ENCODE results near the gene ELMOD3. TPM values are rescaled to one million over a fixed set of nuclear protein-coding genes. Genes with fewer than 3 reads are reported as not detected.
A peak's percentile ranks its signal among the peaks of the same experiment; 100 is the strongest.

ELMOD3 gene
- total and polyA plus RNA-seq, 9 of the 15 experiments (the other 6 are each of a cell fraction or from before 2014, with no cell fraction given), result 2.7 to 18.7 (median 11.6) TPM

DNA sequence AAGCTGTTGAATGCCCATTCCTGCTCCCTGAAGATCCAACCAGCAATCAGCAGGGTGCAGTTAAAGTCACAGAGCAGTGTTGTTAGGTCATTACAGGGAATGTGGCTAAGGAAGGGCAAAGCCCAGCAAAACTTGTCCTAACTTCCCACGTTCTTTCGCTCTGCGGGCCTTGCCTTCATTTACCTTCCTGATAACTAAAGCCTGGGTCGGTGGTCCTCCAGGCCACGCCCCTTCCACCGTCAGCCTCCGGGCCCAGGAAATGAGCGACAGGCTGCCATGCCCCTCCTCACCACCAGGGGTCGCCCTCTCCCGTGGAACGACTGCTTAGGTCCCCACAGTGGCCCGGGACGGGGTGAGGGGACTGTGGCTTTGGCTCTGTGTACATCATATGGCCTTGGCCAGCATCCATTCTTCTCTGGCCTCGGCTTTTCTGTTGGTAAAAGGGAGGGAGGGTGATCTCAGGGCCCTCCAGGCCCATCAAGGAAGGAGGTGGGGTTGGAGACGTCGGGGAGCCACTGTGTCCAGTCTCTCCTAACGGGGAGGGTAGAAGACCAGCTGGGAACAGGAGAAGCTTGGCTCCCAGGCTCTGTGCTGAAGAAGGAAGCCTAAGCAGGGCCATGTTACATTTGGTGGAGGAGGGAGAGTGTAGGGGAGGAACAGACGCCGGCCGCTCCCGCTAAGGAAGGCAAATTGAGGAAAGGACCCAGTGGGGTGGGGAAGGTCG lies 66.1 kb downstream of the ELMOD3 start (continued):
- TF ChIP-seq, protein P1, sequence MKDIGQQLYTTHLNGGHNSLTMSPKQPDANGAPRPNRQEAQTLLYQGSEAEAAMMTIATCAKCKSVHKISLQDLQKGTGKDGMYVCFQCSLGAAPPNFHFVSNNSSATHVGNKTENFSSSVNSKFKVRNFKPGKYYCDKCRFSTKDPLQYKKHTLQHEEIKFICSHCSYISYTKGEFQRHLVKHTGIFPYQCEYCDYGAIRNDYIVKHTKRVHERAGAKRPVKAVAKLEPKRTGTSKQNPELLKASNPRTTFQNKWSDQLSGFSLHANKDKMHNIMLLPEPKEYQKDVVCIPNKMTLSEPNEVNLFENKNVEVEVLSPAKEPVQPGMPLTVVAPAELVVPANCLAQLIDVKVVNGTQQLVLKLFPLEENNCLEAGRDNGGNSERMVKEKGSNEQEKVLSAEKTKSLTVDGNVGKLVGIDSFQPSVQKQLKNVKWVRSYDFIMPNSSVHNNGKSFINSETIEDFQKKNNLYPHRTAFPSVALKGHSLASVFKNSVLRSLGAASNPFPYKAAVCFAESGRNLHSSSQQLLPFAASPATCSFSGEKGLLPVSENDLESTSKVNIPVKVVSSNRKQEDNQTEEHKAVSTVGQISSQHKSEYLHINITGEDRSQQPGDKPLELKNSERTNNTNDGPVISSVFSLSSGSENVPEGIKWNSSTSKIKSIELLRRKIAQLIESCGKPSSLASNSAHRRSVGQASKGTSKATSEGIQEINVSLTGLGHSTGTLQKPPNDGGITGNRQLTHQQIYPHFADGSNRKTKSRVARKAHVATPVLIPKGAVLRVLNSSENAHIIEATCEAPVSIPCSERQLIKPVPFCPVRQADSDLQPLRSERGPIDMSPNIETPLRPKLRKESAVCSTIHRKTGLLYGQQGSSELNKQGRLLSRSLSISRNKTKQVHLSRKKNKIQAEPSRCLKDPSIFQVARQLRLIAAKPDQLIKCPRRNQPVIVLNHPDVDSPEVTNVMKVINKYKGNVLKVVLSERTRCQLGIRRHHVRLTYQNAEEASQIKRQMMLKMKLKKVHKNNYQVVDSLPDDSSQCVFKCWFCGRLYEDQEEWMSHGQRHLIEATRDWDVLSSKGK (CRISPR knock-in tag; IDR thresholded peaks at IDR 0.05), result no peak
- TF ChIP-seq JUND (IDR thresholded peaks at IDR 0.05; ENCODE audit: borderline replicate concordance, low read depth, low read length) (peak; percentile 63), JUND (tag; IDR thresholded peaks at IDR 0.05; ENCODE audit: borderline replicate concordance, low read depth, low read length) (peak; percentile 64; the same call in 1 of the 3 replicates), DACH1 (IDR thresholded peaks at IDR 0.05; ENCODE audit: partially characterized antibody) (peak; percentile 34), NR1H2 (CRISPR knock-in tag; IDR thresholded peaks at IDR 0.05) (no peak), HDGF (IDR thresholded peaks at IDR 0.05) (no peak), ZNF121 (CRISPR knock-in tag; conservative IDR thresholded peaks at IDR 0.05) (no peak), CBFA2T2 (conservative IDR thresholded peaks at IDR 0.05) (no peak), MTF1 (CRISPR knock-in tag; IDR thresholded peaks at IDR 0.05; ENCODE audit: borderline replicate concordance) (peak; percentile 57; the same call in 1 of the 2 replicates), HNRNPUL1 (IDR thresholded peaks at IDR 0.05; ENCODE audit: low read length) (no peak), TCF7 (IDR thresholded peaks at IDR 0.05; ENCODE audit: borderline replicate concordance) (no peak), ZNF311 (CRISPR knock-in tag; IDR thresholded peaks at IDR 0.05) (peak; percentile 82; the same call in 1 of the 2 replicates), NCOA6 (IDR thresholded peaks at IDR 0.05) (no peak), HDAC3 (IDR thresholded peaks at IDR 0.05; ENCODE audit: borderline replicate concordance, partially characterized antibody) (no peak), CSDE1 (IDR thresholded peaks at IDR 0.05) (no peak), FOXP1 (CRISPR knock-in tag; IDR thresholded peaks at IDR 0.05) (no peak), ATF1 (CRISPR knock-in tag; IDR thresholded peaks at IDR 0.05) (no peak), ATF1 (tag; IDR thresholded peaks at IDR 0.05) (peak; percentile 57), CBX2 (IDR thresholded peaks at IDR 0.05; ENCODE audit: insufficient read depth, low read length, poor library complexity, severe bottlenecking) (no peak), PPARD (CRISPR knock-in tag; IDR thresholded peaks at IDR 0.05) (0 out of 2 replicates have a peak, but pooled peaks have one; percentile 31)
- TF ChIP-seq, protein P2, sequence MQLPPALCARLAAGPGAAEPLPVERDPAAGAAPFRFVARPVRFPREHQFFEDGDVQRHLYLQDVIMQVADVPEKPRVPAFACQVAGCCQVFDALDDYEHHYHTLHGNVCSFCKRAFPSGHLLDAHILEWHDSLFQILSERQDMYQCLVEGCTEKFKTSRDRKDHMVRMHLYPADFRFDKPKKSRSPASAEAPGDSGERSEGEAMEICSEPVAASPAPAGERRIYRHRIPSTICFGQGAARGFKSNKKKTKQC (CRISPR knock-in tag; IDR thresholded peaks at IDR 0.05), result peak; percentile 27; the same call in 1 of the 2 replicates
- TF ChIP-seq, protein P3, sequence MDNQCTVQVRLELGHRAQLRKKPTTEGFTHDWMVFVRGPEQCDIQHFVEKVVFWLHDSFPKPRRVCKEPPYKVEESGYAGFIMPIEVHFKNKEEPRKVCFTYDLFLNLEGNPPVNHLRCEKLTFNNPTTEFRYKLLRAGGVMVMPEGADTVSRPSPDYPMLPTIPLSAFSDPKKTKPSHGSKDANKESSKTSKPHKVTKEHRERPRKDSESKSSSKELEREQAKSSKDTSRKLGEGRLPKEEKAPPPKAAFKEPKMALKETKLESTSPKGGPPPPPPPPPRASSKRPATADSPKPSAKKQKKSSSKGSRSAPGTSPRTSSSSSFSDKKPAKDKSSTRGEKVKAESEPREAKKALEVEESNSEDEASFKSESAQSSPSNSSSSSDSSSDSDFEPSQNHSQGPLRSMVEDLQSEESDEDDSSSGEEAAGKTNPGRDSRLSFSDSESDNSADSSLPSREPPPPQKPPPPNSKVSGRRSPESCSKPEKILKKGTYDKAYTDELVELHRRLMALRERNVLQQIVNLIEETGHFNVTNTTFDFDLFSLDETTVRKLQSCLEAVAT (IDR thresholded peaks at IDR 0.05), result no peak; a peak in 1 of 4 replicates
- TF ChIP-seq, protein P4, sequence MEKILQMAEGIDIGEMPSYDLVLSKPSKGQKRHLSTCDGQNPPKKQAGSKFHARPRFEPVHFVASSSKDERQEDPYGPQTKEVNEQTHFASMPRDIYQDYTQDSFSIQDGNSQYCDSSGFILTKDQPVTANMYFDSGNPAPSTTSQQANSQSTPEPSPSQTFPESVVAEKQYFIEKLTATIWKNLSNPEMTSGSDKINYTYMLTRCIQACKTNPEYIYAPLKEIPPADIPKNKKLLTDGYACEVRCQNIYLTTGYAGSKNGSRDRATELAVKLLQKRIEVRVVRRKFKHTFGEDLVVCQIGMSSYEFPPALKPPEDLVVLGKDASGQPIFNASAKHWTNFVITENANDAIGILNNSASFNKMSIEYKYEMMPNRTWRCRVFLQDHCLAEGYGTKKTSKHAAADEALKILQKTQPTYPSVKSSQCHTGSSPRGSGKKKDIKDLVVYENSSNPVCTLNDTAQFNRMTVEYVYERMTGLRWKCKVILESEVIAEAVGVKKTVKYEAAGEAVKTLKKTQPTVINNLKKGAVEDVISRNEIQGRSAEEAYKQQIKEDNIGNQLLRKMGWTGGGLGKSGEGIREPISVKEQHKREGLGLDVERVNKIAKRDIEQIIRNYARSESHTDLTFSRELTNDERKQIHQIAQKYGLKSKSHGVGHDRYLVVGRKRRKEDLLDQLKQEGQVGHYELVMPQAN (IDR thresholded peaks at IDR 0.05; ENCODE audit: borderline replicate concordance), result no peak

All from K562 (cell line).